GM19328 (cell line): ENCODE data around the gene C3orf49.

Experiments
- ATAC-seq: cut with Tn5 transposase; IDR thresholded peaks from one replicate; pipeline ENCODE4 v1.9.1; 2021; ENCODE audit warnings: mild to moderate bottlenecking, moderate library complexity; ENCODE audit not compliant: unreplicated experiment

The C3orf49 gene, protein sequence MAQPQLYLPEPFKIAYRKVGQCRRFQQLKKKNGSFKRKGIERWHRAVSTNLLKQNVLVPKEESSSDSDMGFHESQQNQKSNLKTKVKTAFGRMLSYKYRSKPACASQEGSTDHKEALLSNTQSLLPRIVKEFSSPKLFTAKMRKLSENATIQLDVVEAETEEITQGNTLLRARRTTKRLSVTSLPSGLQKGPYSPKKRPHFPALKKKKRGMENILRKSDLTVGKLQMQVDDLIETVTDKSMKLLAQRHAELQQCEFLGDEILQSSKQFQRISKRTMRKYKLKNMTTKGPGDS

DNA sequence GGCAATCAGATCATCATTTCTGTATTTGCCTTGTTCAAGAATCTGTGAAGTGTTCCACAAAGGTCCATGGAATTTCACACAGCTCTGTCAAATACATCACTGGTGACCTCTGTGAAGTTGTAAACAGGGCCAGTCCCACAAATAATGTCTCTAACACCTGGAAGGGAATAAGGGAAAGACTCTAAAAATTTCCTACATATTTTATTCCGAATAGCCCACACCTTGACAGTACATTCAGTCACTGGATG lies at the start of gene C3orf49:
C3orf49 (plus strand) TSS at position 149 of the 248 bp plus-strand sequence. CDS start 173 bp downstream, outside the sequence.
- no peak for ATAC-seq

DNA sequence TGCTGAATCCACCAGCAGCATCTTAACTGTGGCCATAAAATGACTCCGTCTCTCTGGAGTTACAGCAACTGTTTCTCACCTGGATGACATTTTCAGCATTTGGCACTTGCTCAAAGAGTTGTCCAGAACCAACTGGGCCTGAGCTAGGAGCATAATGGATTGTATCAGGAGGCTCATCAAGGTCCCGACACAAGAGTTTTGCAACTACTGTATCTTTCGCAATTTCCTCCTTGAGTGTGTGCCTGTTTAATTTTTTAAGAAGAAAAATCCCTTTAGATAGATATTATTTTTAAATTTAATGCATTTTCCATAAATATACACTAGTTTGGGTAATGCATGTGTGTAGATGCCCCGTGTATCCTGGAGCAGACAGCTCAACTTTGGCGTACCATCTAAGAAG lies 44.3 kb upstream of the C3orf49 start:
- ATAC-seq: no peak

DNA sequence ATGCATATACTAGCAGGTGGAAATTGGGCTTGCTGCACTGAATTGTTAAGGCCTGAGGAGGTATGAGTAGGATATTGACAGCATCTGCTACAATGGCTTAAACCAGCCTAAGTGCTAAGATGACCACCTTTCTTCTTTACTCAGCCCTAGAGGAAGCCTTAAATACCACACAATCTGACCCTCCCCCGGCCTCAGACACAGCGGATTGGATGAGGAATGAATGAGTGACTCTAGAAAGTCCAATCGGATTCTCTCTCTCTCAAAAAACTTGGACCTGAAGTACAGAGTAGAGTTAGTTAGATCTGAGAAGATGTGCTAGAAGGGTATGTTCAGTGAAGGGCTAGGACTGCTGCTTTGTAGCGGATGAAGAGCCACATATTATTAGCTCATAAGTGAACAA lies 39.9 kb upstream of the C3orf49 start:
- no peak for ATAC-seq

DNA sequence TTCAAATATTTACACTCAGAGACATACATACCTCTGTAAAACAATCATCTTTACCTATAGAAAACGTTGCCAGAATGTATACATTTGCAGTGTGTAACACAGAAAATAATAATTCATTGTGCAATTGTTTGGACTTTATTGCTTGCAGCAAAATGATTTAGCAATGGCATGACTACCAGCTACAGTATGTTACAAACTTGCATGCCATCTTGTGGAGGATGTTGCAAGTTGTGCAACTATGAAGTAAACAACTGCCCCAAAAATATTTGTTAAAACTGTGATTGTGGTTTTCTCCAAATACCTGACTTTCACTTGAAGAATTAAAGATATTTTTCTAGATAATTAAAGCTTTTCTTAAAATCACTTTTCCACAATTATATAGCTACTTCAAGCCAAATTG lies 27.1 kb upstream of the C3orf49 start:
- ATAC-seq: no peak

DNA sequence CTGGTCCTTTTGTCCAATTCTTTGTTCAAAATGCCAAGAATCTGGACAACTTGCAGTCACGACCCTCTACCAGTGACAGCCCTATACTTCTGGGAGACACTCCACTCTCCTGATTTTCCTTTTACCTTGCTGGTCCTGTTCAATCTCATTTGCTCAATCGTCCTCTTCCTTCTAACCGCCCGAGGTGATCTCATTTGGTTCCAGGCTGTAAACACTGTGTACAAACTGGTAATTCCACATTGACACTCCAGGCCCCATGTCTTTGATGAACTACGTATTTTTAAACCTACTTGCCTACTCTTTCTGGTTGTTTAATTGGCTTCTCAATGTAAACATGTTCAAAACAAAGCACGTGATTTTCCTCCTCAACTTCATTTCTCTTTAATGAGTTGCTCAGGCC lies 23.7 kb upstream of the C3orf49 start:
- no peak for ATAC-seq

DNA sequence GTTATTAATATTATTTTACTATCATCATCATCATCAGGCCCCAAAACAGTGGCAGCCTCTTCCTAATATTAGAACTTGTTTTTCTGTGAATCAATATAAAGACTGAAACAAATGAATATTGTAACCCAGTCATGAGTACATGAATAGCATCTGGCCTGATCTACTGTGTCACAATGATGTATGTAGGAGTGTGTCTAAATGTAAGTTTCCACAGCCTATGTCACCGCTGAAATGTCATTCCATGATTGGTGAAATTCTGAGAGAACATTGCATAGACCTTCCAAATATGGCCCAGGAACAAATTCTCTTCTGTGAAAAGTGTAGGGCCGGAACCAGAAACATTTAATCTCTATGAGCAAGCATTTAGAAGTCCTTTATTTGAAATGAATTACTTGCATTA lies 20.6 kb upstream of the C3orf49 start:
- no peak for ATAC-seq

DNA sequence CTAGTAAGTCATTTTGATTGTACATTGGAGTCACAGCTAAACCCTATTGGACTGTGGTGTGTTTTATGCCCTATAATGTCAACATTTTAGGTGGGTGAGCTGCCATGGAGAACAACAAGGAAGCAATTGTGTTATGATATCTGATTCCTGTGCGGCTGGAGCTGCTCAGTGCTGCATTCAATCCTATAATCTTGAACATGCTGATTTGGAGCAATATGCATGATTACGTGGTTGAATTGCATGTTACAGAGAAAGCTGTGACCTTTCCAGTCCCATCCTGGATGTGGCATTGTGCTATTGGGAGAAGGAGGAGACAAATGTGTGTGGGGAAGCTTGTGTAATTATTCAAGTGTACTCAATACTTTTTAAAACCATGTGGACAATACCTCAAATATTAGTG lies 20.1 kb upstream of the C3orf49 start:
- no peak for ATAC-seq

DNA sequence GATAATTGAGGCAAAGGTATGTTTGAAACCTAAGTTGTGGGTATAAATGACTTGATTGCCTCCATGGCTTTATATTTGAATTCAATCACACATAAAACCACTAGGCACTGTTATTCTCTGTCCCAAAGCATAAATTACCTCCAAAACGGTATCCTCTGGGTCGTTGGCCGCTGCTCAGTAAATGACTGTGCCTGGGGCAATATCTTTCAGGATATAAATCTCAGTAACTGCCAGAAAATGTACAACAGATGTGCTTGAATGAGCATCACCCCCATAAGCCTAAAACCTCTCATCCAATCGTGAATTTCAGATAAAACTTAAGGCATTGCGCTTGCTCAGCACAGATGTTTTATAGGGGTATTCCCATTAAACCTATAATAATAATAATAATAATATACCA lies 19.0 kb upstream of the C3orf49 start:
- no peak for ATAC-seq

DNA sequence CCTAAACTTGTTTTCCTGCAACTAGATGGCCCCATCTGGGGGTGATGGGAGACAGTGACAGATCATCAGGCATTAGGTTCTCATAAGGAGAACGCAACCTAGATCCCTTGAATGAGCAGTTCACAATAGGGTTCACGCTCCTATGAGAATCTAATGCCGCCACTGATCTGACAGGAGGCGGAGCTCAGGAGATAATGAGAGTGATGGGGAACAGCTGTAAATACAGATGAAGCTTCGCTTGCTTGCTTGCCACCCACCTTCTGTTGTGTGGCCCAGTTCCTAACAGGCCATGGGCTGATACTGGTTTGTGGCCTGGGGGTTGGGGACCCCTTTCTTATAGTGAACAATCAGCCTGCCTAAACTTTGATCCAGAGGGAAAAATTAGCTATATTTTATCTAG lies 15.2 kb upstream of the C3orf49 start:
- ATAC-seq: no peak

DNA sequence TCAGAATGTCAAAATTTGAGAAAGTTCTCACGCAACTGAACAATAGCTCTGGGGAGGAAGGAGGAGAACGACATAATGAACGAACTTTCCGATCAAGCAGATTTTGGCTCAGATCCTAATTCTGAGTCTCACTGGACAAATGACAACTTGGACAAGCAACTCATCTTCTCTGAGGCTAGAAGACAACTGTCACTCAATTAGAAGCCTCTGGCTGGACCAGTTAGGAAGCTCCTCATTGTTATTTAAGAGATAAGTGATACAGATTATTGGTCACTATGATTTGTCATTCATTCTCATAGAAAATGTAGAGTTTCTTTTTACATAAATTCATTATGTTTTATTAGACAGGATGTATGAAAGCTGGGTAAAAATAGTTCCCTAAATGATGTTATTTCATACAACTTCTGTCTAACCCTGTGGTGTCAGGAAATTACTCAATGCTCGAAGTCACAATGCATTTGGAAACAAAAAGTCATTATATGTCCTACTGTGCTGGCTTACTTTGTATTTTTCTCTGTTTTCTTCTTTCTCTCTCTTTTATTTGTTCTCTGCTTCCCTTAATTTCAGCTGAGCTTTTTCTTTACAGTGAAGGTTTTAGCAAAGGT lies 11.0 kb upstream of the C3orf49 start:
- ATAC-seq: no peak

DNA sequence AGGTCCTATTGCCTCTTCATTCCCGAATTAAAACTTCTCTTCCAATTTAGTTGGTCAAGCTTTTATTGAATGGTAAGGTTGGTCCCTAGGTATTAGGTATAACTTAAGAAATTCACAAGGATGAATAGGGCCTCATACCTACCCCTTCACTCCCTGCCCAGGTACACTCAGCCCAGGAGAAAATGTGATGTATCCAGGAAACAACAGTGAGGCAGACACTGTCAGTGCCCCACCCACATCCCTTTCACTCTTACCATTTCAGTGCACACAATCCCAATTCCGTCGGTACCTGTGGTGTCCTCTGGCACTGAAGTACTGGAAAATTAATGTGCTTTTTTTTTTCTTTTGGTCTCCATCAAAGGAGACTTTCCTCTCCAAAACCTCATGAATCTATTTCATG lies 10.5 kb upstream of the C3orf49 start:
- ATAC-seq: no peak

DNA sequence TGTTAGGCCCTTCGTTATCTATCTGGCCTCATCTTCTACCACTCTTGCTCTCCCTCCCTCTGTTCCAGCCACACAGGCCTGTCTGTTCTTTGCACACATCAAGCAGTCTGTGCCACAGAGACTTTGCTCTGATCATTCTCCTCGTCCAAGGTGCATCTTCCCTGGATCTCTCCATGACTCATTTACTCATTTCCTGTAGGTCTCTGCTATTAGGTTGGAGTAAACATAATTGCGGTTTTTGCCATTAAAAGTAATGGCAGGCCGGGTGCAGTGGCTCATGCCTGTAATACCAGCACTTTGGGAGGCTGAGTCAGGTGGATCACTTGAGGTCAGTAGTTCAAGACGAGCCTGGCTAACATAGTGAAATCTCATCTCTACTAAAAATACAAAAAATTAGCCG lies 9.5 kb upstream of the C3orf49 start:
- no peak for ATAC-seq

DNA sequence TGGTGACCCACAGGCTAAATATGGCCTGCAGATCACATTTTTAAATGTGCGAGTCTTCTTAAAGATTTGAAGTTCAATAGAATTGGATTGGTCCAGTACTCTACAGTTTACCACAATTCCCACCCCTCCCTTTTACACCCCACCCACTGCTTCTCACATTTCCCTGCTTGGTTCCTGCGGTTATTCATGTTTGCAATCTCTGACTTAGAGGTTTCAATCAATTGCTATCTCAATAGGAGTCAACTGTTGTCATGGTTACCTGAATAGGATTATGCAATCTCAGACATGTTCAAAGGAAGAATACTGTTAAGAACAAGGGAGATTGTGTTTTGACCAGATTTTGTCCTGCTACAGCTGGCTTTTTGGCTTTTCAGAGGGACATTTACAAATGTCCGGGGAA lies 4.9 kb upstream of the C3orf49 start:
- ATAC-seq: no peak

DNA sequence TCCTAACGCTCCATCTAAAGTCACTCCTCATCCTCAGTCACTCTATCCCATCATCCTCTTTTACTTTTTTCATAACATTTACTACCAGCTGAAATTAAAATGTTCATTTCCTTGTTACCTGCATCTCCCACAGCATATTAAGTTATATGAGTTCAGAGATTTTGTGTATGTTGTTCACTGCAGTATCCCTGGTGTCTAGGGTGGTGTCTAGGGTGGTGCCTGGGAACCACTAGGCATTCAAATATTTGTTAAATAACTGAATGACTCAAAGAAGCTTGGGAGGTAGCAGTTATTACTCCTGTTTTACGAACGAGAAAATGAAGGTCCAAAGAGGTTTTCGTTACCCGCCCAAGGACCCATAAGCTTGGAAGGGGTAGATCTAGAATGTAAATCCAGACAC lies 1.9 kb upstream of the C3orf49 start:
- ATAC-seq: no peak

DNA sequence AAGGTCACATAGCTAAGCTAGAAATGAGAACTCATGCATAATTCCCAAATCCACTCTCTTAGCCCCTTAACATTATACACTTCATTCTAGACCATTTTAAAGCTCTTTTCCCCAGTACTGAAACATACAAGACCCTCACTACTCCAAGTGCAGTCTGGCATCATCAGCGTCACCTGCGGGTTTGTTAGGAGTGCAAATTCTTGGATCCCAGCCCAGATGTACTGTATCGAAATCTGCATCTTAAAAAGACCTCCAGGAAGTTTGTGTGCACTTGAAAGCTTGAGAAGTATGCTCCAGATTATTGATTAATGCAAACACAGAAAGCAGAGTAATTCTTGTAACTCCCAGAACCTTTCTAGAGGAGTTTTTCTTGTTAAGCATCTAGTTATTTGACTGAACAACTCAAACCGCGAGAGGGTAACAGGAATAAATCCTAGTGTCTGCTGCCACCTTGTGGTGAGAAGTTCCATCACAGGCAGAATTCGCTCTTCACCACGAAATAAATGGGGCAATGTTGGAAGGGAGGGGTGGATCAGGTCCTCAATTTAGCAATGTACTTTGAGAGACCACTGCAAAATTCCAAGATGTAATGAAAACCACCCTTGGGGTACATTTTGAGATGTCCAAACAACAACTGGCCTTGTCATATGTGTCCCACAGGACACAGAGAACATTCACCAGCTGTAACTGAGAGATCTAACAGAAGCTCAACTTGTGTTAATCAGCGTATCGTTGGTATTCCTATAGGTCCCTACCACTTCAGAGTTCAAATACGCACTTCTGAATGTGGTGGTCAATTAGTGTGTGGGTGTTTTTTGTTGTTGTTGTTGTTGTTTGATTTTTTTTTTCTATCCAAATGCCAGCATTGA lies 583 bp upstream of the C3orf49 start:
- ATAC-seq: no peak

DNA sequence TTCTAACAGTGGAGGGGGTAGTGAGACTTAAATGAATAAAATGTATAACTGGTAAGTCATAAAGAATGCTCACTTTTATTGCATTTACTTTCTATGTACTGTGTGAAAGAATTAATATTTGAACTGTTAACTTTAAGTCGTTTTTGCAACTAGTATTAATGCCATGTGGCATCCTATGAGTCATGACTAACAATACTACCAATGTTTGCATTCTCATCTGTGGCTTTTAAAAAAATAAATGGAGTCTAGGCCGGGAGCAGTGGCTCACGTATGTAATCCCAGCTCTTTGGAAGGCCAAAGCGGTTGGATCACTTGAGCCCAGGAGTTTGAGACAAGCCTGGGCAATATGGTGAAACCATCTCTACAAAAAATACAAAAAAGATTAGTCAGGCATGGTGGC lies 5.2 kb downstream of the C3orf49 start:
- no peak for ATAC-seq

DNA sequence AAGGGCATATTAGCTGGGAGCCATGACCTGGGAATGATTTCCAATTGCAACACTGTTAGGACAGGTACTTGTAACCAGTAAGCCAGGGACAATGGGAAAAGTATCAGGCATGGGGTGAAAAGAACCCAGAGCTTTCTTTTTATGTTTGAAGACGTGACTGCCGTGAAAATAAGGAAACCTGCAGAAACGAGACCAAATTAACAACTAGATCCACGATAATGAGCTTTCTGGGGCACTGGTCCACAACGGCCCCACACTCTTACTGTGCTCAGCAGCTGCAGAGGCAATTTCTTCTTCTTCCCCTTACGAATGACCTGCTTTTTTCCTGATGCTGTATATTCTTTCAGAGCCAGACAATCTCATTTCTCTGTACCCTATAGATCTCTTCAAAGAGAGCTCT lies 11.4 kb downstream of the C3orf49 start:
- no peak for ATAC-seq

DNA sequence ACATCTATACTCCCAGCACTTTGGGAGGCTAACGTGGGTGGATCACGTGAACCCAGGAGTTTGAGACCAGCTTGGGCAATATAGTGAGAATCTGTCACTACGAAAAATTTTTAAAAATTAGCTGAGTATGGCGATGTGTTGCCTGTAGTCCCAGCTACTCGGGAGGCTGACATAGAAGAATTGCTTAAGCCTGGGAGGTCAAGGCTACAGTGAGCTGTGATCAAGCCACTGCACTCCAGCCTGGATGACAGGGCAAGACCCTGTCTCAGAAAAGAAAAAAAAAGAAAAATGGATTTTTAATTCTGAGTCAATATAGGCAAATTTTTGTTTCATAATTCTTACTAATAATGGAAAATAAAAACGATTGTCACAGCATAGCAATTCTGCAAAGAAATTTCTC lies 13.3 kb downstream of the C3orf49 start:
- ATAC-seq: no peak

DNA sequence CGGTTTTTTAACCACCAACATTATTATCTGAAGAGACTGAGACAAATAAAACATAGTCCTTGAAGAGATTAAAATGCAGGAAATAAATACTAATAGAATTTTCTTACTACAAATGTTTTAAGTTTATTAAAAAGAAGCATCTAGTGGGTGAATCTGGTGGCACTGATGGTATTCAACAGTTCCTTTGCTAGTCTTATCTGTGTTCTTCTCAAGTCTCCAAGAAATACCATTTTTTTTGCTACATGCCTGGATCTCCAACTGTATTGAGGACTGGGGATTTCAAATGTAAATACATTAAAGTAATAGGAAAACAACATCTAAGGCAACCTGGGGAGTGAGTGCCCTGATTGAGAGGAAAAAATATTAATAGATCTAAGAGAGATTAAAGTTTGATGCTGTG lies 22.6 kb downstream of the C3orf49 start:
- ATAC-seq: no peak

DNA sequence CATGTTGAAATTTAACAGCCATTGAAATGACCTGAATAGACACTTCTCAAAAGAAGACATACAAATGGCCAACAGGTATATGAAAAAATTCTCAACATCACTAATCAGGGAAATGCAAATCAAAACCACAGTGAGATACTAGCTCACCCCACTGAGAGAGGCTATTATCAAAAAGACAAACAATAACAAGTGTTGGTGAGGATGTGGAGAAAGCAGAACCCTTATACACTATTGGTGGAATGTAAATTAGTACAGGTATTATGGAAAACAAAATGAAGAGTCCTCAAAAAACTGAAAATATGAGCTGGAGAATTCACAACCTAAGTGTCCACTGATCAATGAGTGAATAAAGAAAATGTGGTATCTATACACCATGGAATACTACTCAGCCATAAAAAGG lies 23.0 kb downstream of the C3orf49 start:
- no peak for ATAC-seq

DNA sequence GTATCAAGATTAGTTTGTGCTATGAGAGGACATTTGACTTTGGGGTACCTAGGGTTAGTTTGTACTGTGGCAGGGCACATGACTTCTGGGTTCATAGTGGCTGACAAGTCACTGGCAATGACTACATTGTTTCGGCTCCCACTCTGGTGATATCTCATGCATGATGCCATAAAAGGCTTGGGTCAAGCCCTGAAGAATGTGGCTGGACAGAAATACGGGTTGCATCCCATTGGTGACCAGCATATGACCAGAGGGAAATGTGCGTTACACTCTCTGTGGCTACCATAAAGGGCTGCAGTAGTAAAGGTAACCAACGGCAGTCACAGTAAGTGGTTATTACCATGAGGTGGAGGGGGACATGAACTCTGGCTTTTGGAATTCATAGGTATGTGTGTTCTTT lies 26.1 kb downstream of the C3orf49 start:
- no peak for ATAC-seq

DNA sequence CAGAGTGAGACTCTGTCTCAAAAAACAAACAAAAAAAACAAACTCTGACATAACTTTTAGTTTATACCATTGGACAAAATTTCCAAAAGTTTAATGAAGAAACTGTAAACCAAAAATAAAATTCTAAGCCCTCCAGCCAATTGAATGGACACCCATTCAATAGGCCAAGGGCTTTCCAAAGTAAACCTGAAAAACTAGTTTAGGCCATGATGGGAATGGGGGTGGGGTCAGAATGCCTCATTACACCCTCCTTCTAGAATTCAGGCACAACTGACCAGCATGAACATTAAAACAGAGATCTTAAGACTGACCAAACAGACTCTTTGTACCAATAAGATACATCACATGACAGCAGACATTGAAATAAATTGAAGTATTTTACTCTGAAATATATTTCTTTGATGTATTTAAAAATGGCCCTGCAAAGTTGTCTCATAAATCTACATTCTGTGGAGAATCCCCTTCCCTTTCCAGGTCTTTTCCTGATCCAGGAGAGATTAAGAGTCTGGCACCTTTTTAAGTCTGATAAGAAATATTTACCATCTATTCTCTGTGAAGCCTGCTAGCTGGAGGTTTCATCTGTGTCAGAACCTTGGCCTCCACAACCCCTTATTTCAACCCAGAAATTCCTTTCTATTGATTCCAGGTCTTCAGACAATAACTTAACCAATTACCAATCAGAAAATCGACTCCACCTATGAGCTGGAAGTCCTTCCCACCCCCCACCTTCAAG lies 28.8 kb downstream of the C3orf49 start:
- no peak for ATAC-seq
